Naive thymus-derived CD8-positive, alpha-beta T cell (primary cell): Measurements from ENCODE around the gene NSL1. TPM values are rescaled to one million over a fixed set of nuclear protein-coding genes. Genes with fewer than 3 reads are reported as not detected.

Source experiments
- ATAC-seq, 2 donors: fragments of 150-1000 bp; cut with Tn5 transposase in 1 of 2; sonication (Bioruptor Pico), chemical (Tn5 transposase) in 1 of 2; 1 replicate in 1 of 2; 2 replicates in 1 of 2; pipeline ENCODE4 v1.10.0; 2021; ENCODE audit warnings: mild to moderate bottlenecking in 2 of 2, moderate library complexity in 2 of 2
- POLR2A ChIA-PET: fragments of 350-600 bp; sonication (Branson Sonifier 250); formaldehyde crosslinking; loops from one replicate; lab custom pipeline; 2021; ENCODE audit warnings: antibody characterized with exemption; lab: Charles Lee
- DNase-seq, 10 donors: peaks; one replicate each; pipeline versions ENCODE4 v3.0.0 to v3.0.0-alpha.2; 2020 to 2022
- H3K27ac Mint-ChIP-seq, 10 donors: one replicate each; pipeline ENCODE4 v1.8.0; 2020 to 2022; ENCODE audit warnings: mild to moderate bottlenecking in 10 of 10, mixed read lengths in 10 of 10, moderate library complexity in 4 of 10, inconsistent platforms in 1 of 10
- H3K27me3 Mint-ChIP-seq, 5 donors: one replicate each; pipeline ENCODE4 v1.8.0; 2021 to 2022; ENCODE audit warnings: mixed read lengths in 5 of 5
- H3K36me3 Mint-ChIP-seq, 3 donors: one replicate each; pipeline ENCODE4 v1.8.0; 2020 to 2022; ENCODE audit warnings: mixed read lengths in 3 of 3, mild to moderate bottlenecking in 2 of 3, inconsistent platforms in 1 of 3
- H3K4me1 Mint-ChIP-seq, 4 donors: one replicate each; pipeline ENCODE4 v1.8.0; 2021 to 2022; ENCODE audit warnings: mixed read lengths in 4 of 4
- H3K4me3 Mint-ChIP-seq, 10 donors: one replicate each; pipeline ENCODE4 v1.8.0; 2020 to 2022; ENCODE audit warnings: mild to moderate bottlenecking in 10 of 10, mixed read lengths in 10 of 10, moderate library complexity in 6 of 10, inconsistent platforms in 1 of 10
- H3K9me3 Mint-ChIP-seq, 9 donors: one replicate each; pipeline ENCODE4 v1.8.0; 2020 to 2022; ENCODE audit warnings: mixed read lengths in 9 of 9, mild to moderate bottlenecking in 3 of 9, inconsistent platforms in 1 of 9, moderate library complexity in 1 of 9
- polyA plus RNA-seq, 3 donors: library from polyadenylated mRNA; unstranded; fragments of 300-500 nt; fragmentation: Illumina TruSeq; gene quantifications; one replicate each; pipeline ENCODE4 v1.2.3, GENCODE V29; 2021
- total RNA-seq, 8 experiments: library from RNA in 2 of 8; stranded (reverse) in 2 of 8; gene quantifications; one replicate each; pipeline ENCODE4 v1.2.3 and lab custom pipeline; 2021 to 2026

NSL1 gene
- total and polyA plus RNA-seq, 5 experiments from 2014 or later = 38.1 to 74.2 (median 54.8) TPM

DNA sequence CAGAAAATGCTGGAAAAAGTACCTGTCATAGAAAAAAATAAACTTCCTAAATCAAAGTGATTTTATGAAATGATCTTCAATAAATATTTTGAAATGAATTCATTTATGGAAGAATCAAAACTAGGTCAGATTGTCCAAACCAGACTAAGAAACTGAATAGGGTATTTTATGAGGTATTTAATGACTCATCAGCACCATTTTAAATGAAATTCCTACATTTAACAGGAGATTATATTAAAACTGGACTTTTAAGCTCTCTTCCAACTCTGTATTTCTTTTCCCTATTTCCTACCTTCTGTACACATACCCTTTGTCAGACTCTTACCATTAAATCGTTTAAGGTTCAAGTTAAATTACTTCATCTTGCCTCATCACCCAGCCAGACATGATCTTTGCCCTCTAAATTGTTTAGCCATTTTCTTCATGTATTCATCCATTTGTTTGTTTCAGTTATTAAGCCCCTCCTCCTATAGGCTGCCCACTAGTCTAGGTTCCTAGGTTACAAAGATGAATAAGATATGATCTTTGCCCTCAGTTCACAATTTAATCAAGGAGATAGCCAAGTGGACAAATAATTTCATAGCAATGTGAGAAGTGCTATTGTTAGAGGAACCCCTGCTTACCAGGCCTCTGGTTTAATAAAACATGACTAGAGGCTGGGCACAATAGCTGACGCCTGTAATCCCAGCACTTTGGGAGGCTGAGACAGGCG is 25.1 kb upstream of the NSL1 start:
- H3K27me3 Mint-ChIP-seq = peaks cover 0 to 4% (median 0%) of the 10 kb centered on the region in 5 donors
- DNase-seq (no peak), ATAC-seq (no peak)
- POLR2A ChIA-PET = no interaction called here
- H3K4me1 Mint-ChIP-seq = peaks cover 0 to 13% (median 4%) of the 10 kb centered on the region in 4 donors
- no peak overlapping the region for H3K27ac Mint-ChIP-seq
- H3K4me3 Mint-ChIP-seq = no peak overlapping the region
- no peaks in the 10 kb centered on the region for H3K9me3 Mint-ChIP-seq
- peaks cover 0 to 20% (median 2%) of the 10 kb centered on the region in 3 donors for H3K36me3 Mint-ChIP-seq

DNA sequence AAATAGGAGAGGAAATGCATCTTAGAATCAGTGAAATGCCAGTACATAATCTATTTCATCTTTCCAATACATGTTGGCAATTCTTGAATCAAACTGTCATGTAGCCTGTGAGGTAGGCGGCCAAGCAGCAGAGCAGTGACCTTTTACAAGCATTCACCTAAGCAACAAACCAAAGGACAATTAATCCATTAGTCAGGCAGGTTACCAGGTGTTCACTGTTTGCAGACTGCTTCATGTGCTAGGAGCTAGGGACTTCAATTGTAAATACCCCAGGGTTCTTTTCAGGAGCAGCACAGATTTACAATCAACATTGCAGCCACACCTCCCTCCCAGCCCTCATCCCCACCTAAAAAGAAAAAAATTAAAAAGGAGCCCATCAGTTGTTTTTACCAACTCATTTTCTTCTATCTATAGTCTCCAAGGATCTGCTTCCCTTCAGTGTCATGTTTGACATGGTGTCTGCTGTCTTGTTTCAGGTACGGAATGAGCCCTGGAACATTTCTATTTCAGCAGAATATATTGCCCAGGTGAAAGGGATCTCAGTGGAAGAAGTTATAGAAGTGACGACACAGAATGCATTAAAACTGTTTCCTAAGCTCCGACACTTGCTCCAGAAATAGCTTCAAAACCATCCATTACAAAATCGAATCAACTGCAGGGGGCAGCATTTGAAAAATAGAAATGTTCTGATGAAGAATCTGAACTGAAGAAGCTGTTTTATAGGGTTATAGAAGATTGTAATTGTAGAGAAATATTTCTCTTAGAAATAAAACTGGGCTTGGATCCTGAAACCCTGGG is 23.2 kb upstream of the NSL1 start:
- DNase-seq (peak in 1 of 10 donors; percentile 6), ATAC-seq (no peak)
- no peaks in the 10 kb centered on the region for H3K9me3 Mint-ChIP-seq
- no peak overlapping the region for H3K4me3 Mint-ChIP-seq
- POLR2A ChIA-PET = no interaction called here
- no peak overlapping the region for H3K27ac Mint-ChIP-seq
- peaks cover 0 to 3% (median 0%) of the 10 kb centered on the region in 5 donors for H3K27me3 Mint-ChIP-seq
- peaks cover 0 to 24% (median 4%) of the 10 kb centered on the region in 3 donors for H3K36me3 Mint-ChIP-seq
- peaks cover 0 to 6% (median 3%) of the 10 kb centered on the region in 4 donors for H3K4me1 Mint-ChIP-seq

DNA sequence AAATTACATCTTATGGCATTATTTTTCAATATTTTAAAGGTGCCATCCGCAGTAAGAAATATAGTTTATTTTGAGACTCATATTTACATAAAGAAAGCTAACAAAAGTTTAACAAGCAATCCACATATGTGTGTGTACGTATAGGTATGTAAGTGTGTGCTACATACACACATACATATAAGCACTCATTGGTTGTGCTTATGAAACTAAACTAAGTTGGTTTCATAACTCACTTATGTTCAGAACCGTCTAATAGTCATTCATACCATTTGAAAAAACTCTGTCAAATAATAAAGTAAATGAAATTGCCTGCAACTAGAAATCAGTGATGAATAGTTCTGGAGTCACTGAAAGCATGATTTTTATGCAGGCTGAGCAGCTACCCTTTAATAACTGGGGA is 14.2 kb upstream of the NSL1 start:
- peaks cover 4 to 62% (median 17%) of the 10 kb centered on the region in 3 donors for H3K36me3 Mint-ChIP-seq
- no peaks in the 10 kb centered on the region for H3K9me3 Mint-ChIP-seq
- POLR2A ChIA-PET = no interaction called here
- H3K4me3 Mint-ChIP-seq = no peak overlapping the region
- DNase-seq (no peak), ATAC-seq (no peak)
- no peaks in the 10 kb centered on the region for H3K4me1 Mint-ChIP-seq
- H3K27ac Mint-ChIP-seq = no peak overlapping the region
- H3K27me3 Mint-ChIP-seq = no peaks in the 10 kb centered on the region

DNA sequence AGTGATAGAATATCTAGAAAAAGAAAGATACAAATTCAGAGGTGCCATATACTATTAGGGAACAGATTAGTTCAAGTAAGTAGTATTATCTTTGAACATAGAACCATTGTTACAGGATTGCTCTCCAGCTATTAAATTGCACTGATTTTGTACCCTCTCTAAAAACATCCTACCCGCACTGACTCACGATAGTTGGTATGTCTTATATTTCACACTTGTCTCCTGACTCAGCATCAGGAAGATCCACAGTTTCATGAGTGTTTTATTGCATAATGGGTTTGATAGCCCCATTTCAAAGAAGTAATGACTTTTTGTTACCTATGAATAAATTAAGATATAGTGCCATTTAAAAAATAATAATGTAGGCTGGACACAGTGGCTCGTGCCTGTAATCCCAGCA is 6.1 kb upstream of the NSL1 start:
- no peak overlapping the region for H3K4me3 Mint-ChIP-seq

DNA sequence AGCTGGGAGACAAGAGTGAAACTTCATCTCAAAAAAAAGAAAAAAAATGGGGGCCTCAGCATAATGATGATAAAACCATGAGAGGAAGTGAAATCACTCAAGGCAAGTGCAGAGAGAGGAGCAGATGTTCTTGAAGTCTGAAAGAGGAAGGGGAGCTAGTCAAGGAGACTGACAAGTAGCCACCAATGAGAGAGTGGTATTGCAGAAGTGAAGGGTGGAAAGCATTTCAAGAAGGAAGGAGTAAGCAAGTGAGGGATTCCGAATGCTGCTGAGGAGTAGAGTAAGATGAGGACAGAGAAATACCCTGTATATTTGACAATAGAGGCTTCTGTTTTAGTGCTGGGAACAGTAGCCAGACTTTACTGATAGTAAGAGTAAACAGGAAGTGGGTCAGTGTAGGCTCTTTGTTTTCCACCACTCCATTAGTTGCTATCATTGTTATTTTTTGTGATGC is 3.0 kb upstream of the NSL1 start:
- ATAC-seq (no peak), DNase-seq (no peak)
- Mint-ChIP-seq H3K4me1 (peaks cover 21 to 59% (median 32%) of the 10 kb centered on the region in 4 donors), H3K27ac (peak overlapping the region in 8 of 10 donors; percentile 15 to 84 (median 68)), H3K27me3 (peaks cover 0 to 1% (median 0%) of the 10 kb centered on the region in 5 donors), H3K9me3 (no peaks in the 10 kb centered on the region), H3K4me3 (peak overlapping the region in 5 of 10 donors; percentile 3 to 72 (median 48)), H3K36me3 (peaks cover 0 to 25% (median 17%) of the 10 kb centered on the region in 3 donors)
- POLR2A ChIA-PET = interaction anchor here (1.4 kb wide), 1 partner anchor 63 kb away, joined by 6 read pairs; the partner anchor contains the start of gene FLVCR1

More for the DNA sequence above, 6.1 kb upstream of the NSL1 start:
- Mint-ChIP-seq H3K27ac (no peak overlapping the region), H3K4me1 (peaks cover 12 to 35% (median 20%) of the 10 kb centered on the region in 4 donors), H3K9me3 (no peaks in the 10 kb centered on the region), H3K36me3 (peaks cover 0 to 52% (median 17%) of the 10 kb centered on the region in 3 donors), H3K27me3 (no peaks in the 10 kb centered on the region)
- no peak for DNase-seq
- POLR2A ChIA-PET = no interaction called here
- no peak for ATAC-seq

DNA sequence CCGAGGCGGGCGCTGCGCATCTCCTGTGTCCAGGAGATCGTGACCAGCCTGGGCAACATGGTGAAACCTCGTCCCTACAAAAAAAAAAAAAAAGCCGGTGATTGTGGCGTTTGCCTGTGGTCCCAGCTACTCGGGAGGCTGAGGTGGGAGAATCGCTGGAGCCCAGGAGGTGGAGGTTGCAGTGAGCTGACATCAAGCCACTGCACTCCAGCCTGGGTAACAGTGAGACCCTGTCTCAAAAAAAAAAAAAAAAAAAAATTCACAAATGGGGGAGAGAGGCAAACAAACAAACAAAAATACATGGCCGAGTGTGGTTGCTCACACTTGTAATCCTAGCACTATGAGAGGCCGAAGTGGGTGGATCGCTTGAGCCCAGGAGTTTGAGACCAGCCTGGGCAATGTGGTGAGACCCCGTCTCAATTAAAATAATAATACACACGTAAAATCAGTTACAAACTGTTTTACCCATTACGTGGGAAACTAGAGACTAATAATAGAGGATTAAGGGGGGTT is 875 bp upstream of the NSL1 start:
- POLR2A ChIA-PET = interaction anchor here (0.6 to 2.1 kb wide), 5 partner anchors 66 to 1056 kb away, joined by 3 to 11 read pairs (median 4); partner anchors contain the start of gene FLVCR1
- peaks cover 0 to 13% (median 8%) of the 10 kb centered on the region in 3 donors for H3K36me3 Mint-ChIP-seq
- no peak for ATAC-seq
- H3K4me3 Mint-ChIP-seq = peak overlapping the region; percentile 88 to 99 (median 96)
- H3K27ac Mint-ChIP-seq = peak overlapping the region; percentile 81 to 98 (median 95)
- H3K4me1 Mint-ChIP-seq = peaks cover 22 to 63% (median 34%) of the 10 kb centered on the region in 4 donors
- peaks cover 0 to 1% (median 0%) of the 10 kb centered on the region in 5 donors for H3K27me3 Mint-ChIP-seq
- no peaks in the 10 kb centered on the region for H3K9me3 Mint-ChIP-seq
- no peak for DNase-seq

DNA sequence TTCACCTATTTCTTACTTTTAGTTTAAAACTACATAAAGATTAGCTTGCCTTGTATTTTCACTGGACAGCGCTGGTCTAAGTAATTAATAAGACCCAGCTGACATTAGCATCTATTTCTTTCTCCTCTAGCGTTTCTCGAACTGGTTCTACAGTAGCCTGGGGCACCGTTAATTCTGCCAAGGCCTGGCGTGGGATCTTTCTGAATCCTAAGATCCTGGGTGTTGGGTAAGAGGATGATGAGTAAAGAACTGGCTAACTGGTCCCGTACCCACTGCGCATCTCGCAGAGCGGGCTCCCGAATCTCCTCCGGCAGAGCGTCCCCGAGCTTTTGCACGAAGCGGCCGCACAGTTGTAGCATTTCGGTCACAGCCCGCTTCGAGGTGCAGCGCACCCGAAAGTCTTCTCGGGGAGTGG is 309 bp downstream of the NSL1 start:
- Mint-ChIP-seq H3K4me3 (peak overlapping the region; percentile 88 to 99 (median 96)), H3K27ac (peak overlapping the region; percentile 81 to 98 (median 95)), H3K36me3 (peaks cover 0 to 17% (median 3%) of the 10 kb centered on the region in 3 donors), H3K4me1 (peaks cover 22 to 60% (median 34%) of the 10 kb centered on the region in 4 donors), H3K9me3 (no peaks in the 10 kb centered on the region), H3K27me3 (peaks cover 0 to 1% (median 0%) of the 10 kb centered on the region in 5 donors)
- ATAC-seq (peak; percentile 69 to 75), DNase-seq (no peak)
- POLR2A ChIA-PET = interaction anchor here (0.7 to 2.1 kb wide), 10 partner anchors 14 to 259 kb away, joined by 3 to 11 read pairs (median 4); partner anchors contain the start of genes ANGEL2, FLVCR1 and RPS6KC1

DNA sequence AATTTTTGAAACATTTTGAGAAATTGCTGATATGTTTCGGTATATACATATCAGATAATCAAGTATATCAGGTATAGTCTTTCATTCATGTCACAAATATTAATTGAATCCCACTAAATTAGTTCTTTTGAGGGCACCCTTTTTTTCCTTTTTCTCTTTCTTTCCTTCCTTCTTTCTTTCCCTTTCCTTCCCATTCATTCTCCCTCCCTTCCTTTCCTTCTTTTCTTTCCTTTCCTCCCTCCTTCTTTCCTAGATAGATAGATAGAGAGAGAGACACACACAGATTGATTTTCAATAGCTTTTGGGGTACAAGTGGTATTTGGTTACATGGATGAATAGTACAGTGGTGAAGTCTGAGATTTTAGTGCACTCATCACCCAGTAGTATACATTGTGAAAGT is 5.7 kb downstream of the NSL1 start:
- ATAC-seq (no peak), DNase-seq (no peak)
- Mint-ChIP-seq H3K27ac (no peak overlapping the region), H3K36me3 (peaks cover 5 to 57% (median 6%) of the 10 kb centered on the region in 3 donors), H3K4me3 (no peak overlapping the region), H3K9me3 (no peaks in the 10 kb centered on the region), H3K4me1 (peaks cover 10 to 27% (median 16%) of the 10 kb centered on the region in 4 donors), H3K27me3 (no peaks in the 10 kb centered on the region)
- POLR2A ChIA-PET = no interaction called here

DNA sequence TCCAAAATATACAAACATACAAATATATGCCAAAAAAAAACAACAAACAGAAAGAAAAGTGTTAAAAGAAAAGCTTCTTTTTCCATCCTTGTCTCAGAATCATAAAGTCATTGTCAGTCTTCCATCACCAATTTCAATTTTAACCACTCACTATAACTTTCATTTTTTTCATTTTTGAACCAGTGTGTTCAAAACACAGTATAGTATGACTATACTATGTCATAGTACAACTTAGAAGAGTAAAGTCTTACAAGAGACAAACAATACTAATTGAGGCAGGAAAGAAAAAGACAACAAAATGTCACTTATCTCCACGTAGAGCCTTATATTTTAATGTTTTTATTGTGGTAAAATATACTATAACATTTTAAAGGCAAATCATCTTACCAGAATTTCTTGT is 7.6 kb downstream of the NSL1 start:
- Mint-ChIP-seq H3K27ac (no peak overlapping the region), H3K4me3 (no peak overlapping the region), H3K4me1 (peaks cover 7 to 14% (median 11%) of the 10 kb centered on the region in 4 donors), H3K27me3 (no peaks in the 10 kb centered on the region), H3K36me3 (peaks cover 5 to 58% (median 6%) of the 10 kb centered on the region in 3 donors), H3K9me3 (no peaks in the 10 kb centered on the region)
- ATAC-seq (no peak), DNase-seq (no peak)
- POLR2A ChIA-PET = no interaction called here

DNA sequence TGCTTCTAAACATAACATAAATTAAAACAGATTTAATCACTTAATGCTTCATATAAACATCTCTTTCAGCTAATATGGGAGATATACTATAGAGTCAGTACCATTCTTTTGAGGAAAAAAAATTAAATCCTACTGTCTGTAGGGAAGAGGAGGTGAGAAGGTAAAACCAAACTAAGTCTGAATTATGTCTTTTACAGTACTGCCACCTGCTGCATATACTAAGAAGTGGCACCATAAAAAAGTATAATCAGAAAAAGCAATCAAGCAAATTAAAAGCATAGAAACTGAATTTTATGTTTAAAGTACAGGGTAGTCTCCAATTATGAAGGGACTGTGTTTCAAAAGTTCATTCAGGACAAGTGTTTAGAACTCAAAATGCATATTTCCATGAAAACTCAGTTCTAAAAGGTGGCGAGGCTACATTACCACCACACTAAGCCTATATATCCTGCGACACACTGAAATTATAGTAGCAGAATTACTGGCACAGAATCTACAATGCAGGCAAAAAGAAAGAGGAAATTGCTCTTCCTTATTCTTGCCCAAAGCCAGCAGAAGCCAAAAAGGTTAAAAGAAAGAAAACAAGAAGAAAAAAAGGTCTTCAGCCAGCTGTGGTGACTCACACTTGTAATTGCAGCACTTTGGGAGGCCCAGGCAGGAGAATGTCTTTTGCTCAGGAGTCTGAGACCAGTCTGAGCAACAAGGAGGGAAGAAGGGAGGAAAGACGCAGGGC is 9.0 kb downstream of the NSL1 start:
- Mint-ChIP-seq H3K9me3 (no peaks in the 10 kb centered on the region), H3K4me1 (peaks cover 5 to 8% (median 6%) of the 10 kb centered on the region in 4 donors), H3K36me3 (peaks cover 5 to 65% (median 12%) of the 10 kb centered on the region in 3 donors), H3K4me3 (no peak overlapping the region), H3K27ac (peak overlapping the region in 1 of 10 donors; percentile 53), H3K27me3 (no peaks in the 10 kb centered on the region)
- POLR2A ChIA-PET = interaction anchor here (0.6 kb wide), 1 partner anchor 16 kb away, joined by 3 read pairs; no protein-coding TSS in a partner anchor
- peak in 3 of 10 donors; percentile 35 to 40 (median 39) for DNase-seq
- ATAC-seq = peak in 1 of 2 donors; percentile 53

DNA sequence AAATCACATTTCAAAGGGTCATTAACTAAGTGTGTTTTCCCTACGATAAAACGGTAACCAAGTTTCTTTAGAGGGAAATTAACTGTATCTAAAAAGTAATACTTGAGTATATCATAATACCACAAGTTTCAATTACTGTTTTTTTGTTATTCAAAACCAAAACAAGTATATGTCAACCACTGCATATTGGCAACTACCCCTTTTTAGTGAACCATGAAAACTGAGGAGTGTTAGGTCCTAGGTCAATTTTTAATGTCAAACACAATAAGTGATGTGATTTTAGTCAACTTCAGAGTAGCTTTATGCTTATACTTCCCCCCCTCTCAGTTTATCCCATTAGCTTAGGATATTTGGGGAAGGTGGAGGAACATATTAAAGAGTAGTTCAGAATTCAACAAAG is 10.4 kb downstream of the NSL1 start:
- Mint-ChIP-seq H3K4me3 (no peak overlapping the region), H3K9me3 (no peaks in the 10 kb centered on the region), H3K27me3 (no peaks in the 10 kb centered on the region), H3K36me3 (peaks cover 5 to 66% (median 12%) of the 10 kb centered on the region in 3 donors), H3K4me1 (peaks cover 5 to 7% (median 6%) of the 10 kb centered on the region in 4 donors), H3K27ac (no peak overlapping the region)
- DNase-seq = no peak
- POLR2A ChIA-PET = interaction anchor here (1.4 kb wide), 1 partner anchor 116 kb away, joined by 3 read pairs; no protein-coding TSS in a partner anchor
- no peak for ATAC-seq
